ENCODE measurements around the gene METTL8.

Gene METTL8

DNA sequence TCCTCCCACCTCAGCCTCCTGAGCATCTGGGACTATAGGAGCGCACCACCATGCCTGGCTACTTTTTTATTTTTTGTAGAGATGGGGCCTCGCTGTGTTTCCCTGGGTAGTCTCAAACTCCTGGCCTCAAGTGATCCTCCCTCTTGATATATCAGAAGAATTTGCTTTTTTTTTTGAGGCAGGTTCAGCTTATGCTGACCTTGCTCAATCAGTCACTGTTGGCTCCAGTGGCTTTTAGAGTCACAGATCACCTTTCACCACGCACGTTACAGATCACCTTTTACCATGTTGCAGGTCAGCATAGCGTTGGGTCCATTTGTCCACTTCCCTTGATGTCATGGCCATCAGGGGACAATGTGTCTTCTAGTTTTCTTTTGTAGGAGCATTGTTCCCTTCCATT, 36.3 kb upstream of the METTL8 start:
- H3K4me3 ChIP-seq (ENCODE audit: low read depth, low read length), result no peak overlapping the region
- TF ChIP-seq CTCF (IDR thresholded peaks at IDR 0.05; ENCODE audit: insufficient read depth, low read depth, low read length, missing control alignments), result no peak
- DNase-seq (ENCODE audit: low read depth), result no peak

GRCh38 chr2:171469176-171469575, 35.4 kb upstream of the METTL8 start:
- no peak overlapping the region for H3K4me3 ChIP-seq (ENCODE audit: low read depth, low read length)
- no peak for DNase-seq (ENCODE audit: low read depth)
- TF ChIP-seq CTCF (IDR thresholded peaks at IDR 0.05; ENCODE audit: insufficient read depth, low read depth, low read length, missing control alignments), result no peak

DNA sequence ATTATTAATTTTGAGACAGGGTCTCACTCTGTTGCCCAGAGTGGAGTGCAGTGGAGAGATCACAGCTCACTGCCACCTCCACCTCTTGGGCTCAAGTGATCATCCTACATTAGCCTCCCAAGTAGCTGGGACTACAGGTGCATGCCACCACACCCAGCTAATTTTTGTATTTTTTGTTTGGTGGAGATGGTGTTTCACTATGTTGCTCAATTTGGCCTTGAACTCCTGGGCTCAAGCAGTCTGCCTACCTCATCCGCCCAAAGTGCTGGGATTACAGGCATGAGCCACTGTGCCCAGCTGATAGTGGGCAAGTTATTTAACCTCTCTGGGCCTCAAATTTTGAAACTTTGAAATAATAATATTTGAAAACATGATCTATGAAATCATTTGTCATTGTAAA, 26.7 kb upstream of the METTL8 start:
- DNase-seq (ENCODE audit: low read depth), result no peak
- TF ChIP-seq CTCF (IDR thresholded peaks at IDR 0.05; ENCODE audit: insufficient read depth, low read depth, low read length, missing control alignments), result no peak

DNA sequence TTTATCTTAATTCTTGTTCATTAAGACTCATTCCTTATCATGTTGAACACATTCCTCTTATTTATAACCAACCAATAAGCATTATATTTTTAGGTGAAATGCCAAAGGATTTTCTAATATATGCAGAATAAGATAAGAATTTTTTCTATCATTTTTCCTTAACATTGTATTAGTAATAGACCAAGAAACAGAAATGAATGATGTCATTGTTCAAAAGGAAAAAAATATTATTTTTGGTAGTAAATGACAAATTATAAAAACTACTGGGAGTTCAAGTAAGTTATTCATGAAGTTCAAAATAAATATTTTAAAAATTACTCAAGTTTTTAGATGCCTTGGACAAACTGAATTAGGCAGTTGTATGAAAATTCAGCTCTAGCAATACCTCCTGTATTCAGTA, 25.7 kb upstream of the METTL8 start:
- no peak overlapping the region for H3K4me3 ChIP-seq (ENCODE audit: low read depth, low read length)
- TF ChIP-seq CTCF (IDR thresholded peaks at IDR 0.05; ENCODE audit: insufficient read depth, low read depth, low read length, missing control alignments), result no peak
- no peak for DNase-seq (ENCODE audit: low read depth)

More for the DNA sequence above, 26.7 kb upstream of the METTL8 start:
- no peak overlapping the region for H3K4me3 ChIP-seq (ENCODE audit: low read depth, low read length)

DNA sequence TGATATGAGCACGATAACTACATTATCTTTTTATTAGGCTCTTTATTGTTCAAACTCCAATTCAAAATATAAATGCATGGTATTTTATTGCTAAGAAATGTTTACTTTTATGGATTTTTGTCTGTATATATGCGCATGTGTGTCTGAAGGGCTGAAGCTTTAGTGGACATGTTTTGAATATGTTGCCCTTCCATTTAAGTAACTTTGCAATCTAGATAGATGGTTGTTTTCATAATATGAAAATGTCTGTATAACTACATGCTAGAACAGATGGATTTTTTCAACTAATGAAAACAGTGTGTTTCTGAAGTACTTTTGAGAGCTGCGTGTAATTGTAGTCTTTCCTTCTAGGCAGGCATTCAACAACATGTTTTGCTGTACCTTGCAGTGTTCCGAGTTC, 19.0 kb upstream of the METTL8 start:
- H3K4me3 ChIP-seq (ENCODE audit: low read depth, low read length), result no peak overlapping the region
- DNase-seq (ENCODE audit: low read depth), result no peak
- TF ChIP-seq CTCF (IDR thresholded peaks at IDR 0.05; ENCODE audit: insufficient read depth, low read depth, low read length, missing control alignments), result no peak

DNA sequence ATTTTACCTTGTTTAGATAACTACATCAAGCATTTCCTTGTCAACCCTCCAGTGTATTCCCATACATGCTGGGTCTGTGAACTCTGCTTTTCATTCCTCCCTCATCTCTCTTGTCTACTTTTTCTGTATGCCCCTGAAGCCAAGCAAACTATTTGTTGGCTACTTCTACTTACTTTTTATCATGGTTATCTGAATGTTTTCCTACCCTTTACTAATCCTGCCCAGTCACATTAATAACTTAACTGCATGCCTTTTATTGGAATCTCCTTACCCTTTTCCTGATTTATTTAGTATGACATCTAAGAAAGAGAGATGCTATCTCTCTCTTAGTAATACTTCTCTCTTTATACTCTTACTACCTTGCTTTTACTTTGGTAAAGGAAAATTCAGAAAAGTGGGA, 17.3 kb upstream of the METTL8 start:
- no peak overlapping the region for H3K4me3 ChIP-seq (ENCODE audit: low read depth, low read length)
- no peak for TF ChIP-seq CTCF (IDR thresholded peaks at IDR 0.05; ENCODE audit: insufficient read depth, low read depth, low read length, missing control alignments)
- no peak for DNase-seq (ENCODE audit: low read depth)

GRCh38 chr2:171447675-171448074, 13.9 kb upstream of the METTL8 start:
- no peak overlapping the region for H3K4me3 ChIP-seq (ENCODE audit: low read depth, low read length)
- peak; percentile 13 for DNase-seq (ENCODE audit: low read depth)
- TF ChIP-seq CTCF (IDR thresholded peaks at IDR 0.05; ENCODE audit: insufficient read depth, low read depth, low read length, missing control alignments), result peak; percentile 19

Data from GM12865 (cell line).